Activated B cell treated with CpG ODN at 0.5 μM for 24 hours (primary cell): Measurements from ENCODE around the gene COL2A1. TPM values are rescaled to one million over a fixed set of nuclear protein-coding genes. Genes with fewer than 3 reads are reported as not detected.
A peak's percentile ranks its signal among the peaks of the same experiment; 100 is the strongest.

Experiments
- ATAC-seq: fragments of 200-7000 bp; cut with Tn5 transposase; one replicate; pipeline ENCODE4 v1.10.0; 2021; ENCODE audit warnings: low read depth, mild to moderate bottlenecking, moderate library complexity
- CTCF ChIA-PET: fragments of 350-600 bp; sonication (Branson Sonifier 250); formaldehyde crosslinking; loops from one replicate; lab custom pipeline; 2021; ENCODE audit warnings: antibody characterized with exemption; lab: Charles Lee
- POLR2A ChIA-PET: fragments of 350-600 bp; sonication (Branson Sonifier 250); formaldehyde crosslinking; loops from one replicate; lab custom pipeline; 2021; ENCODE audit warnings: antibody characterized with exemption; lab: Charles Lee
- DNase-seq: peaks from one replicate; pipeline ENCODE4 v3.0.0; 2022
- H3K27ac Mint-ChIP-seq: one replicate; pipeline ENCODE4 v1.8.0; 2020; ENCODE audit warnings: mixed read lengths
- H3K27me3 Mint-ChIP-seq: one replicate; pipeline ENCODE4 v1.8.0; 2021; ENCODE audit warnings: mixed read lengths
- H3K36me3 Mint-ChIP-seq: one replicate; pipeline ENCODE4 v1.8.0; 2021; ENCODE audit warnings: low read depth, mixed read lengths
- H3K4me1 Mint-ChIP-seq: one replicate; pipeline ENCODE4 v1.8.0; 2021; ENCODE audit warnings: mixed read lengths
- H3K4me3 Mint-ChIP-seq: one replicate; pipeline ENCODE4 v1.8.0; 2020; ENCODE audit warnings: mild to moderate bottlenecking, mixed read lengths
- H3K9me3 Mint-ChIP-seq: one replicate; pipeline ENCODE4 v1.8.0; 2020; ENCODE audit warnings: mixed read lengths
- CTCF ChIP-seq: fragments of 200-600 bp; IDR thresholded peaks from one replicate; pipeline ENCODE4 v1.8.0; 2022; ENCODE audit warnings: antibody characterized with exemption, mild to moderate bottlenecking
- intact Hi-C: fragments of 100-400 bp; cut with micrococcal nuclease; formaldehyde crosslinking; loops from one replicate; pipeline ENCODE4 v1.15.1; 2024
- total RNA-seq: library from RNA; stranded (reverse); gene quantifications from 2 replicates; pipeline ENCODE4 v1.2.3, GENCODE V29; 2022

Gene COL2A1
- total RNA-seq, 1 donor from 2014 or later, result not detected

- DNase-seq, result peak; percentile 29
- Mint-ChIP-seq H3K9me3 (no peaks in the 10 kb centered on the region), H3K27me3 (peaks cover 17% of the 10 kb centered on the region), H3K36me3 (no peaks in the 10 kb centered on the region), H3K4me1 (peaks cover 34% of the 10 kb centered on the region), H3K27ac (peak overlapping the region; percentile 78), H3K4me3 (no peak overlapping the region)
- CTCF ChIA-PET, result no interaction called here
- no peak for TF ChIP-seq CTCF
- intact Hi-C loops, result loop anchor here (1.0 kb wide), 3 partner anchors 11 to 167 kb away; partner anchors contain the start of genes ASB8 and TMEM106C
- peak; percentile 99 for ATAC-seq
- POLR2A ChIA-PET, result interaction anchor here (0.9 to 1.1 kb wide), 2 partner anchors 12 to 14 kb away, joined by 3 to 4 read pairs; partner anchors contain the start of gene COL2A1
Measured at GRCh38 chr12:47990351-47991105, 13.7 kb downstream of the COL2A1 start.

- ATAC-seq (no peak), DNase-seq (peak; percentile 12)
- intact Hi-C loops, result loop anchor here (1.0 kb wide), 3 partner anchors 12 to 168 kb away; partner anchors contain the start of genes ASB8 and TMEM106C
- ChIA-PET POLR2A (interaction anchor here (0.9 kb wide), 1 partner anchor 12 kb away, joined by 4 read pairs; no protein-coding TSS in a partner anchor), CTCF (no interaction called here)
- H3K27ac Mint-ChIP-seq, result peak overlapping the region; percentile 78
- no peak overlapping the region for H3K4me3 Mint-ChIP-seq
- TF ChIP-seq CTCF, result no peak
- H3K9me3 Mint-ChIP-seq, result no peaks in the 10 kb centered on the region
- H3K36me3 Mint-ChIP-seq, result no peaks in the 10 kb centered on the region
- peaks cover 34% of the 10 kb centered on the region for H3K4me1 Mint-ChIP-seq
- peaks cover 10% of the 10 kb centered on the region for H3K27me3 Mint-ChIP-seq
Measured at GRCh38 chr12:47989666-47990065, 14.6 kb downstream of the COL2A1 start.

- no peak for TF ChIP-seq CTCF
- ChIA-PET CTCF (no interaction called here), POLR2A (no interaction called here)
- H3K27me3 Mint-ChIP-seq, result peaks cover 5% of the 10 kb centered on the region
- H3K4me1 Mint-ChIP-seq, result peaks cover 34% of the 10 kb centered on the region
- H3K36me3 Mint-ChIP-seq, result no peaks in the 10 kb centered on the region
- intact Hi-C loops, result no loop called here
- DNase-seq (peak; percentile 6), ATAC-seq (no peak)
- no peaks in the 10 kb centered on the region for H3K9me3 Mint-ChIP-seq
- no peak overlapping the region for H3K27ac Mint-ChIP-seq
- no peak overlapping the region for H3K4me3 Mint-ChIP-seq
Measured at GRCh38 chr12:47989023-47989417, 15.3 kb downstream of the COL2A1 start.

GRCh38 chr12:47988073-47989022 is 15.9 kb downstream of the COL2A1 start:
- no peak for TF ChIP-seq CTCF
- ChIA-PET POLR2A (interaction anchor here (1.0 kb wide), 1 partner anchor 117 kb away, joined by 4 read pairs; no protein-coding TSS in a partner anchor), CTCF (no interaction called here)
- ATAC-seq, result no peak
- no peaks in the 10 kb centered on the region for H3K9me3 Mint-ChIP-seq
- H3K4me1 Mint-ChIP-seq, result peaks cover 34% of the 10 kb centered on the region
- H3K4me3 Mint-ChIP-seq, result no peak overlapping the region
- intact Hi-C loops, result no loop called here
- H3K27ac Mint-ChIP-seq, result peak overlapping the region; percentile 50
- no peaks in the 10 kb centered on the region for H3K36me3 Mint-ChIP-seq
- H3K27me3 Mint-ChIP-seq, result no peaks in the 10 kb centered on the region
- DNase-seq, result peak; percentile 11
